Astrocyte of the cerebellum (primary cell): ENCODE data around the gene KBTBD13.

Experiments
- DNase-seq: peaks from one replicate; pipeline ENCODE4 v3.0.0-alpha.2; 2011; ENCODE audit warnings: low read depth
- H3K4me3 ChIP-seq: 2 replicates; pipeline ENCODE4 v1.5.1; 2011; ENCODE audit warnings: mild to moderate bottlenecking, low read depth, low read length, moderate library complexity
- CTCF ChIP-seq: IDR thresholded peaks from 2 replicates; pipeline ENCODE4 v1.5.1; 2012; ENCODE audit warnings: low read length, low read depth, moderate library complexity, mild to moderate bottlenecking; ENCODE audit errors: missing control alignments
- in situ Hi-C: cut with HindIII; loops from 2 replicates; pipeline ENCODE4 v1.10.0; 2017; ENCODE audit warnings: low sequenced_read_pairs

Gene KBTBD13

DNA sequence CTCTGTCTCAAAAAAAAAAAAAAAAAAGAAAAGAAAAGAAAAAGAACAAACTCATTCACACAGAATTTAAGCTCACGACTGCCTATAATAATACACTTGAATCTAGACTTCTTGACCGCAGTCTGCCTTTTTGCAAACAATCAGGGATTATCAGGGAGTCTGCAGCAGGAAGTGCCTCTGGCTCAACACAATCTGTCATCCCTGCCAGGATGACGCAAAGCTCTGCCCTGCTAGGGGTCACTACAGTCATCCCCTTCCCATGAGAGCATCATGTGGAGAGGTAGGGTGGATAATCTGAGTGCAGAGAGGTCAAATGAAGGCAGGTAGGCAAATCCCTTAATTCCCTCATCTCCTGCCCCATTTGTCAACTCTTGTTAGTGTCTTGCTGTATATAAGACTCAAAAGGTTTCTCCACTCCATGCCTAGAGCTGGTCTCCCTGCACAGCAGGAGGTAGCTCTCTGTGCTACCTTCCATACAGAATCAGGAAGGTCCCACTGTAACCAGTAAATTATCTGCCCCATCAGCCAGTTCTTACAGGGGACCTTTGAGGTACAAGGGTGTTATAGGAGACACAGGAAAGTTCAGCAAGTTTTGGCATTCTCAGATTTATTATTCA, 34.2 kb downstream of the KBTBD13 start:
- no peak for DNase-seq
- H3K4me3 ChIP-seq, result no peak overlapping the region
- TF ChIP-seq CTCF, result no peak
- in situ Hi-C loops, result no loop called here

GRCh38 chr15:65115086-65115485, 38.5 kb downstream of the KBTBD13 start, which contains the start of gene UBAP1L:
Gene UBAP1L (minus strand): TSS chr15:65115200. CDS start chr15:65106215, 8,985 bp downstream.
- no peak within 1 kb of the TSS for H3K4me3 ChIP-seq
- no peak for TF ChIP-seq CTCF
- in situ Hi-C loops, result no loop called here

GRCh38 chr15:65115542-65115941, 39.0 kb downstream of the KBTBD13 start:
- no peak for TF ChIP-seq CTCF
- no peak overlapping the region for H3K4me3 ChIP-seq
- no peak for DNase-seq
- in situ Hi-C loops, result no loop called here

More at GRCh38 chr15:65115086-65115485, 38.5 kb downstream of the KBTBD13 start, which contains the start of gene UBAP1L:
- DNase-seq, result no peak
